ENCODE measurements around the gene RAD50. TPM values are rescaled to one million over a fixed set of nuclear protein-coding genes. Genes with fewer than 3 reads are reported as not detected.

The RAD50 gene
- polyA plus RNA-seq, 1 donor (not counting 4 experiments of a cell fraction or from before 2014, with no cell fraction given), result 26.3 TPM

DNA sequence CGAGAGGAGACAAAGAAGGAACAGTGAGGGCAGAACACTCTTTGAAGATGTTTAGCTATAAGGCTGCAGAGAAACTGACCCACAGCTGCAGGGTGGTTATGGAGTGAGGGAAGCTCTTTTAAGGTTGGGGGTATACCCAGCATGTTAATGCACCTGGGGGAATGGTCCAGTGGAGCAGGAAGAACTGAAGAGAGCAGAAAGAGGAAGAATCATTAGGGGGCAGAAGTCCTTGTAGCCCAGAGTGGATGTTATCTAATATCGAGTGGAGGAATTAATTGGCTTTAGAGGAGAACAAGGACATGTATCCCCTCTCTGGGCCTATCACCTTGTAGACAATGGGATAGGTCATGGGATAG, 124.7 kb downstream of the RAD50 start:
- no peaks in the 10 kb centered on the region for H3K9me3 ChIP-seq (ENCODE audit: control insufficient read depth, low read depth, low read length)
- dilution Hi-C loops (cut with MboI; ENCODE audit: extremely low pct_ligation_motif_present, low sequenced_read_pairs), result no loop called here
- H3K79me2 ChIP-seq (ENCODE audit: control insufficient read depth, insufficient read depth, low read length), result no peaks in the 10 kb centered on the region
- no peaks in the 10 kb centered on the region for H3K36me3 ChIP-seq (ENCODE audit: control insufficient read depth in 2 of 2, extremely low read depth in 1 of 2, insufficient read depth in 2 of 2, low read length in 2 of 2)
- H3K9me1 ChIP-seq (ENCODE audit: control insufficient read depth, extremely low read depth, insufficient read depth, low read length), result no peaks in the 10 kb centered on the region
- no peaks in the 10 kb centered on the region for H4K20me1 ChIP-seq (ENCODE audit: control insufficient read depth, extremely low read depth, insufficient read depth, low read length)
- no peaks in the 10 kb centered on the region for H3K27me3 ChIP-seq (ENCODE audit: control insufficient read depth, extremely low read depth, insufficient read depth, low read length)
- peaks cover 10% of the 10 kb centered on the region for H3K4me1 ChIP-seq (ENCODE audit: control insufficient read depth, extremely low read depth, insufficient read depth, low read length)
- FAIRE-seq, result no peak
- no peak overlapping the region for H3K4me3 ChIP-seq (ENCODE audit: control insufficient read depth in 2 of 3, extremely low read depth in 1 of 3, insufficient read depth in 2 of 3, low read depth in 1 of 3, low read length in 3 of 3)
- TF ChIP-seq, protein P1, sequence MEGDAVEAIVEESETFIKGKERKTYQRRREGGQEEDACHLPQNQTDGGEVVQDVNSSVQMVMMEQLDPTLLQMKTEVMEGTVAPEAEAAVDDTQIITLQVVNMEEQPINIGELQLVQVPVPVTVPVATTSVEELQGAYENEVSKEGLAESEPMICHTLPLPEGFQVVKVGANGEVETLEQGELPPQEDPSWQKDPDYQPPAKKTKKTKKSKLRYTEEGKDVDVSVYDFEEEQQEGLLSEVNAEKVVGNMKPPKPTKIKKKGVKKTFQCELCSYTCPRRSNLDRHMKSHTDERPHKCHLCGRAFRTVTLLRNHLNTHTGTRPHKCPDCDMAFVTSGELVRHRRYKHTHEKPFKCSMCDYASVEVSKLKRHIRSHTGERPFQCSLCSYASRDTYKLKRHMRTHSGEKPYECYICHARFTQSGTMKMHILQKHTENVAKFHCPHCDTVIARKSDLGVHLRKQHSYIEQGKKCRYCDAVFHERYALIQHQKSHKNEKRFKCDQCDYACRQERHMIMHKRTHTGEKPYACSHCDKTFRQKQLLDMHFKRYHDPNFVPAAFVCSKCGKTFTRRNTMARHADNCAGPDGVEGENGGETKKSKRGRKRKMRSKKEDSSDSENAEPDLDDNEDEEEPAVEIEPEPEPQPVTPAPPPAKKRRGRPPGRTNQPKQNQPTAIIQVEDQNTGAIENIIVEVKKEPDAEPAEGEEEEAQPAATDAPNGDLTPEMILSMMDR (optimal IDR thresholded peaks at IDR 0.05 in 1 of 3, IDR thresholded peaks at IDR 0.05 in 1 of 3, conservative IDR thresholded peaks at IDR 0.05 in 1 of 3; ENCODE audit: extremely low read depth in 1 of 3, insufficient read depth in 2 of 3, low read length in 3 of 3), result no peak
- DNase-seq (ENCODE audit: low read depth, low spot score), result no peak
- H2AFZ ChIP-seq (ENCODE audit: control insufficient read depth, low read length), result no peak overlapping the region
- H3K9ac ChIP-seq (ENCODE audit: control insufficient read depth, extremely low read depth, insufficient read depth, low read length), result no peak overlapping the region
- H3K27ac ChIP-seq (ENCODE audit: control insufficient read depth, insufficient read depth, low read length), result no peak overlapping the region
- H3K4me2 ChIP-seq (ENCODE audit: control insufficient read depth, extremely low read depth, insufficient read depth, low read depth, low read length), result no peak overlapping the region

DNA sequence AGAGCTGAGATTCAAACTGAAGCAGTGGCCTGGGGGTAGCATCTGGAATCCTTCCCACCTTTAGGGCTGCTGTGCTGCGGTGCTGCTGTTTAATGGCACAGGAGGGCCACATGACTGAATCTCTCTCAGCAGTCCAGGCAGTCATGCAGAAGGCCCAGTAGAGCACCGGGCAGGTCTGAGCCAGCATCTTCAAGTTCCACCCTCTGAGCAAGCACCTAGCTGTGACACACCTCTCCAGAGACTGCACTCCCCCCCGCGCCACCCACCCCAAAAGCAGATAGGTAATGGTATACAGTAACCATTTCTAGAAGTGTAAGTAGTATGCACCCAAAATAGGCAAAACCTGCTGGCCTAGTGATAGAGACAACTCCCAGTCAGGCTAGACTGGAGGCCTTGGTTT, 125.2 kb downstream of the RAD50 start:
- H3K79me2 ChIP-seq (ENCODE audit: control insufficient read depth, insufficient read depth, low read length), result no peaks in the 10 kb centered on the region
- no peaks in the 10 kb centered on the region for H3K27me3 ChIP-seq (ENCODE audit: control insufficient read depth, extremely low read depth, insufficient read depth, low read length)
- H3K9me1 ChIP-seq (ENCODE audit: control insufficient read depth, extremely low read depth, insufficient read depth, low read length), result no peaks in the 10 kb centered on the region
- no peak for TF ChIP-seq EZH2 (IDR thresholded peaks at IDR 0.05; ENCODE audit: low read length)
- H3K4me1 ChIP-seq (ENCODE audit: control insufficient read depth, extremely low read depth, insufficient read depth, low read length), result peaks cover 6% of the 10 kb centered on the region
- dilution Hi-C loops (cut with MboI; ENCODE audit: extremely low pct_ligation_motif_present, low sequenced_read_pairs), result no loop called here
- DNase-seq (ENCODE audit: low read depth, low spot score), result no peak
- no peak overlapping the region for H3K4me2 ChIP-seq (ENCODE audit: control insufficient read depth, extremely low read depth, insufficient read depth, low read depth, low read length)
- no peaks in the 10 kb centered on the region for H4K20me1 ChIP-seq (ENCODE audit: control insufficient read depth, extremely low read depth, insufficient read depth, low read length)
- no peak overlapping the region for H3K9ac ChIP-seq (ENCODE audit: control insufficient read depth, extremely low read depth, insufficient read depth, low read length)
- no peak overlapping the region for H2AFZ ChIP-seq (ENCODE audit: control insufficient read depth, low read length)
- no peaks in the 10 kb centered on the region for H3K36me3 ChIP-seq (ENCODE audit: control insufficient read depth in 2 of 2, extremely low read depth in 1 of 2, insufficient read depth in 2 of 2, low read length in 2 of 2)
- H3K27ac ChIP-seq (ENCODE audit: control insufficient read depth, insufficient read depth, low read length), result no peak overlapping the region
- no peaks in the 10 kb centered on the region for H3K9me3 ChIP-seq (ENCODE audit: control insufficient read depth, low read depth, low read length)
- no peak for FAIRE-seq
- H3K4me3 ChIP-seq (ENCODE audit: control insufficient read depth in 2 of 3, extremely low read depth in 1 of 3, insufficient read depth in 2 of 3, low read depth in 1 of 3, low read length in 3 of 3), result no peak overlapping the region

DNA sequence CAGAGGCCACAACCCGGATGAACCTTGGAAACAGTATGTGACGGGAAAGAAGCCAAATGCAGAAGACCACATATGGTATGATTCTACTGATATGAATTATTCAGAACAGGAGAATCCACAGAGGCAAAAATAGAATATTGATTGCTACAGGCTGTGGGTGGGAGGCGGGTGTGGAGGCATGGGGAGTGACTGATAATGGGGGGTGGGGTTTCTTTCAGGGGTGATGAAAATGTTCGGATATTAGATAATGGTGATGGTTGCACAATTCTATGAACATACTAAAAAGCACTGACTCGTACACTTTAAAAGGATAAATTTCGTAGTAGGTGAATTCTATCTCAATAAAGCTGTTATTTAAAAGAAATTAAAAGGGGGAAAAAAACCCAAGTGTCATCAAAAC, 127.7 kb downstream of the RAD50 start:
- no peak overlapping the region for H3K4me2 ChIP-seq (ENCODE audit: control insufficient read depth, extremely low read depth, insufficient read depth, low read depth, low read length)
- no peak for DNase-seq (ENCODE audit: low read depth, low spot score)
- no peak for FAIRE-seq
- no peak overlapping the region for H3K9ac ChIP-seq (ENCODE audit: control insufficient read depth, extremely low read depth, insufficient read depth, low read length)
- no peak overlapping the region for H3K4me3 ChIP-seq (ENCODE audit: control insufficient read depth in 2 of 3, extremely low read depth in 1 of 3, insufficient read depth in 2 of 3, low read depth in 1 of 3, low read length in 3 of 3)
- H3K4me1 ChIP-seq (ENCODE audit: control insufficient read depth, extremely low read depth, insufficient read depth, low read length), result no peaks in the 10 kb centered on the region
- H3K36me3 ChIP-seq (ENCODE audit: control insufficient read depth in 2 of 2, extremely low read depth in 1 of 2, insufficient read depth in 2 of 2, low read length in 2 of 2), result no peaks in the 10 kb centered on the region
- no peak for TF ChIP-seq EZH2 (IDR thresholded peaks at IDR 0.05; ENCODE audit: low read length)
- TF ChIP-seq, protein P1 (optimal IDR thresholded peaks at IDR 0.05 in 1 of 3, IDR thresholded peaks at IDR 0.05 in 1 of 3, conservative IDR thresholded peaks at IDR 0.05 in 1 of 3; ENCODE audit: extremely low read depth in 1 of 3, insufficient read depth in 2 of 3, low read length in 3 of 3), result no peak
- H3K9me1 ChIP-seq (ENCODE audit: control insufficient read depth, extremely low read depth, insufficient read depth, low read length), result no peaks in the 10 kb centered on the region
- no peak overlapping the region for H2AFZ ChIP-seq (ENCODE audit: control insufficient read depth, low read length)
- no peaks in the 10 kb centered on the region for H3K79me2 ChIP-seq (ENCODE audit: control insufficient read depth, insufficient read depth, low read length)
- H3K9me3 ChIP-seq (ENCODE audit: control insufficient read depth, low read depth, low read length), result no peaks in the 10 kb centered on the region
- no peaks in the 10 kb centered on the region for H4K20me1 ChIP-seq (ENCODE audit: control insufficient read depth, extremely low read depth, insufficient read depth, low read length)
- no peaks in the 10 kb centered on the region for H3K27me3 ChIP-seq (ENCODE audit: control insufficient read depth, extremely low read depth, insufficient read depth, low read length)
- no peak overlapping the region for H3K27ac ChIP-seq (ENCODE audit: control insufficient read depth, insufficient read depth, low read length)
- dilution Hi-C loops (cut with MboI; ENCODE audit: extremely low pct_ligation_motif_present, low sequenced_read_pairs), result no loop called here

Data from keratinocyte (primary cell).